ENCODE measurements around the gene ZFYVE16.
"Not testable (repeated sequence)": the region's sequence is repeated elsewhere in the genome, so short reads cannot be mapped to it uniquely, and the experiment has no call there.

The ZFYVE16 gene

GRCh38 chr5:80491296-80491695 lies 83.4 kb downstream of the ZFYVE16 start:
- no peak for DNase-seq

- no peak for DNase-seq
These were observed 84.9 kb downstream of the ZFYVE16 start for GRCh38 chr5:80492741-80493140.

- not testable (repeated sequence) for DNase-seq
These were observed 85.6 kb downstream of the ZFYVE16 start for GRCh38 chr5:80493443-80493842.

- DNase-seq = no peak
These were observed 88.0 kb downstream of the ZFYVE16 start for GRCh38 chr5:80495891-80496290.

- DNase-seq = no peak
These were observed 94.9 kb downstream of the ZFYVE16 start for GRCh38 chr5:80502800-80503199.

GRCh38 chr5:80503641-80504040 lies 95.8 kb downstream of the ZFYVE16 start:
- DNase-seq = no peak

GRCh38 chr5:80504833-80505232 lies 97.0 kb downstream of the ZFYVE16 start:
- DNase-seq = no peak

- DNase-seq = no peak
These were observed 99.8 kb downstream of the ZFYVE16 start for GRCh38 chr5:80507663-80508062.

- no peak for DNase-seq
These were observed 101.0 kb downstream of the ZFYVE16 start for GRCh38 chr5:80508844-80509243.

- DNase-seq = no peak
These were observed 101.5 kb downstream of the ZFYVE16 start for GRCh38 chr5:80509362-80509761.

- peak; percentile 9 for DNase-seq
These were observed 109.0 kb downstream of the ZFYVE16 start for GRCh38 chr5:80516826-80517225.

All from stimulated activated CD4-positive, alpha-beta T cell treated with anti-CD3 and anti-CD28 coated beads, Interleukin-4, amount 100 ng/mL, for 24 hours (primary cell).